Fibroblast of skin of abdomen (primary cell): ENCODE data around the gene ZNF474. TPM values are rescaled to one million over a fixed set of nuclear protein-coding genes. Genes with fewer than 3 reads are reported as not detected.
"Not testable (repeated sequence)": the region's sequence is repeated elsewhere in the genome, so short reads cannot be mapped to it uniquely, and the experiment has no call there.

Experiments used
- DNase-seq: peaks from one replicate; pipeline ENCODE4 v3.0.0-alpha.2; 2013
- polyA plus RNA-seq, 2 experiments: library from polyadenylated mRNA; unstranded; fragments of 120-200 nt; gene quantifications; one replicate each; pipeline ENCODE4 v1.2.1, GENCODE V29; 2013; ENCODE audit not compliant: insufficient read length in 2 of 2

ZNF474 gene
- polyA plus RNA-seq (2013, experiment 1 of 2; ENCODE audit: insufficient read length): 0.72 TPM
- polyA plus RNA-seq (2013, experiment 2 of 2; ENCODE audit: insufficient read length): 0.61 TPM

DNA sequence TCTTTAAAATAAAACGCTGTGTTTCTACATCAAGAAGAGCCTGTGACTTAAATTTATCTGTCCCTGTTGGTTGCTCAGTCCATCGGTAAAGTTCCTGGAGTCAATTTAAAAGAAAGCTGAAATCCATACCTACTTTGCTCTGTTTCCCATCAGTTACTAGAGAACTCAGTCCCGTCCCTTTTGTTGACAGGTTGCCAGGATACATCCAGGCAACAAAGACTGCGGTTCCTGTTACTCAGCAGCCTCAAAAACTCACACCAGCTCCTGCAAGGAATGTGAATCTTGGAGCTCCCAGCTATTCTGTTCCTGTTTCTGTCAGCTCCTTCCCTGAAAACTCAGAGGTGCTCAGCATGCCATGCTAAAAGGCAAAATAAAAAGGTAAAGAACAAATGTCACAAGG is at the start of gene ZNF474:
Gene ZNF474 (plus strand): TSS at position 241 of the 400 bp plus-strand sequence. CDS start 22,445 bp downstream, outside the sequence.
- peak; percentile 98 for DNase-seq

- DNase-seq: no peak
Measured at GRCh38 chr5:122081541-122081940, 47.8 kb upstream of the ZNF474 start.

DNA sequence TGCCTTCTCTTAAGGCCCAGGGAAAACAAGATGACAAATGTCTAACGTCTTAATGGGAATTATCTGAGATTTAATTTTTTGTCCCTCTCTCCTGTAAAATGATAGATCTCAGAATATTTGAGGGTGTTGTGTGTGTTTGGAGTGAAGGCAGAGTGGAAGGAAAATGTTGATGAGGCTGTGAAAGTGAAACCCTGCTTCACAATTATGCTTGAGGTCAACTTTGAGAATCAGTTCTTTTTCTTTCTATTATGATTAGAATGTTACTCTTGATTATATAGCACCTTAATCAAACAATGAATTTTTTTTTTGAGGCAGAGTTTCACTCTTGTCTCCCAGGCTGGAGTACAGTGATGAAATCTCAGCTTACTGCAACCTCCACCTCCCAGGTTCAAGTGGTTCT is 45.8 kb upstream of the ZNF474 start:
- DNase-seq: no peak

DNA sequence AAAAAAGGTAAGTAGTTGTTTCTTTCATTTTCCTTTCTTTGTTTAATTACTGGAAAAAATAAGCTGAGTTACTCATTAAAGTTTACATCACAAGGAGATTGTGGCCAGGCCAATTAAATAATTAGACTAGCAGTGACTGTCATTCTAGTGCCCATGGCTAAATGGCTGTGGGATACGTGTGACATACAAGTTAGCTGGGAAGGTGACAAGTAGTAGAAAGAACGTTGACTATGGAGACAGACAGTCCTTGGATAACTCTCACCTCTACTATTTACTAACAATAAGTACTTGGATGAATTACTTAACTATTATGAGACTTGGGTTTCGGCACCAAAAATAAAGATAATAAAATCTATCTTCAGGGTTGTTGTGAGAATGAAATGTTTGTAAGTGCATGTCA is 44.3 kb upstream of the ZNF474 start:
- DNase-seq: no peak

DNA sequence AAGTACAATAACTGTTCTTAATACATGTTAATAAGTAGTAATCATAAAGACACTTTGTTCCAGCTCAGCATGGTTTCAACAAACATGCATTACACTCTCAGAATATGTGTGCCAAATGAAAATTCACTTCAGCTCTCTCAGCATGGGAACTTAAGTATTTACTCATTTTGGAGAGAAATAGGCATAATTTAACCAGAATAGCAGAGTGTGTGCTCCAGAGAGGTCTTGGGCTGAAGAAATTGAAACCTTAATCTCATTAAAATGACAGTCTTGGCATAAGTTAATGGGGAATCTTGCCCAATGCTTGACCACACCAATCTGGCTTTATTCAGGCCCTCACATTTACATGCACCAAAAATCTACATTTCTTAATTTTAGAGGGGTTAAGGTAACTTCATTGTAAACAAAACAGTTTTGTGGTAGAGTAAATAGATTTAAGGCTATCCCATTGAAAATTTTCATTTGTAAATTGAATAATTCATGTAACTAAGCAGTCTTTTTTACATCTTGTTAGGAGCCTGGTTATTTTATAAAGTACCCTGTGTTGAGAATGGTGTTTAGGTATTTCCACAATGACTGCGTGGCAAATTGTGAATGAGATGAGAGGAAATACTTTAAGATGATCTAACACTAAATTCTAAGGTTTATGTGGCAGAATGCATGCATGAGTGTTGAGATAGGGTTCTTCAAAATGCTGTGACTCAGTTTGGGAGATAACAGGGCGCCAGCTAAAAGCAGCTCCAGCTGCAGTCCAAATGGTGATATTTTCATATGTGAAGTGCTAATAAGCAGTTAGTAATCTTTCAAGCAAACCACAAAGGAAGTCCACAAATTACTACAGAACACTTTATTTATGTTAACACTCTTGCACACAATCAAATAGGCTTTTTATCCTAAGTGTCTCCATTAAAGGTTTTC is 40.0 kb upstream of the ZNF474 start:
- peak; percentile 93 for DNase-seq

DNA sequence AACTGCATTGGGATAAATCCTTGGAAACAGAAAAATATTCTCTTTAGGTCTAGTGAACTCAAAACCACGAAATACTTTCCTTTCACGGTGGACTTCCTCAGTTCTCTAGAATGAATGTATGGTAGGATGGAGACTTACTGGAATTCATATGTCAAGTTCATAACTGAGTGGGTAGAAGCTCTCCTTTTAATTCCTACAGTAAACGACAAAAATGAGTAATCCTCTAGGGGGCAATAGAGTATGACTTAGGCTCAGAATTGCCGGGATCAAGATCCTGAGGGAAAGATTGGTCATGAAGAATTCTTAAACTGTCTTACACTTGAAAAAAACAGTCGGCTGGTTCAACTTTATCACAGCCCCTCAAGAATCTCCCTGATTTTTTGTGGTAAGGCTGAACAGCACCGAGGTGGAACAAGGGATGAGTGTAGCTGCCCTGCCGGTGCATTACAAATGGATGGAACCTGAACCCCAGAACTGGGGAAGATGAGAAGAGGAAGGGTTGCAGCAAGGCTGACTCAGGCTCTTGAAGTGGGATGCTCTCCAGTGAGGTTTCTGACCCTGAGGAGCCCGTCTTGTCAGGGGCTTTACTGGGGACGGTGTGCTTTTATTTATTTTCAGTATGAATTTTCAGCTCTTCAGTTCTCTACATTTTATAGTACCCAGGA is 37.3 kb upstream of the ZNF474 start:
- peak; percentile 92 for DNase-seq

GRCh38 chr5:122093415-122094180 is 35.7 kb upstream of the ZNF474 start:
- peak; percentile 94 for DNase-seq

DNA sequence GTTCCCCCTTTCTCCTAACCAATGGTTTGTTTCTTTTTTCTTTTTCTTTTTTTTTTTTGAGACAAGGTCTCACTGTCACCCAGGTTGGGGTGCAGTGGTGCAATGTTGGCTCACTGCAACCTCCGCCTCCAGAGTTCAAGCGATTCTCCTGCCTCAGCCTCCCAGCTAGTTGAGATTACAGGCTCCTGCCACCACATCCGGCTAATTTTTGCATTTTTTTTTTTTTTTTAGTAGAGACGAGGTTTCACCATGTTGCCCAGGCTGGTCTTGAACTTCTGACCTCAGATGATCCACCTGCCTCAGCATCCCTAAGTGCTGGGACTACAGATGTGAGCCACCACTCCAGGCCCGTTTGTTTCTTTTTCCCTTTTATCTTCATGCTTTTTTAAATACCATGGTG is 35.1 kb upstream of the ZNF474 start:
- not testable (repeated sequence) for DNase-seq

GRCh38 chr5:122095158-122095557 is 34.2 kb upstream of the ZNF474 start:
- no peak for DNase-seq

DNA sequence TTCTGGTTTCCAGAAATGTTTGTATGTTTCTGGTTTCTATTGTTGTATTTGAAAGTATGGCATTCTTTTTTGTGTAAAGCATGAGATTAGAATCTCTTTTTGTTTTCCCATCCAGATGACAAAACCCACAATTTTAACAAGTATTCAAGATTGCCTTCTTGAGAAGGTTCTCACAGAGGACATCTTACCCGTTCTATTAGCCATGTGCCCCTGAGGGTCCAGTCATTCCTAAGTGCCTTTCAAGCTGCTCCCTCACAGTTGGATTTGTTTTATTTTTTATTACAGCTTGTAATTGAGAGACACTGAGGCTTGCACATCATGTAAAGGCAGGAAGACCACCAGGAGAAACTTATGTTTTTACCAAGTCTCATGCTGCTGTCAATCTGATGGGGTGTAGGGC is 32.0 kb upstream of the ZNF474 start:
- DNase-seq: no peak

DNA sequence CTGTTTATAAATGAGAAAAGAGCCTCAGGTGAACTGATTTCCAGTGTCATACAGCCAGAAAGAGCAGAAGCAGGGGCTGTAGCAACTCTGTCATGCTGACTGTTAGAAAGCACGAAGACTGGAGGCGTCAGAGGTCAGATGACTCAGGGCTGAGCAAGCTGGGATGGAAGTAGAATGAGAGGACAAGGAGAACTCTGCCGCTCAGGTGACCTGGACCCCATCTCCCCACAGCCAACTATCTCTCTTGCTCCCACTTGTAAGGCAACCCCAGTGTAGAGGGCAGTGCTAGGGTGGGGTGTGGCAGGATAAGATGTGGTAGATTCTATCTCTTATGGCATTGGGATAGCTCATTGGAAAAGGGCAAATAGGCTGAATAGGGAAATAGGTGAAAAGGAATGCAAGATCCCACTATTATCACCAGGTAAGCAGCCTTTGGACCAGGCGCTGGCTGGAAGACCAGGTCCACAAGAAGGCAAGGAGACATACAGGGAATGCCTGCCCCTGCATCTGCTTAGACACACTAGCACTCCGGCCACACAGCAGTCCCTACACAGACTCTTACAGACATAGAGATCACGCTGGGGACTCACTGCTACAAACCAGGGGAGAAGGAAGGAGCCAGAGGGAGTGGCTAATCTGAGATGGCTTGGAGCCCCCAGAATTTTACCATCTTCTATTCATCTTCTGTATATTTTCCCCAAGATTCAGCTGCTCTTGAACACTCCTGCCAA is 30.1 kb upstream of the ZNF474 start:
- DNase-seq: peak; percentile 68

GRCh38 chr5:122101636-122102285 is 27.6 kb upstream of the ZNF474 start:
- peak; percentile 72 for DNase-seq

DNA sequence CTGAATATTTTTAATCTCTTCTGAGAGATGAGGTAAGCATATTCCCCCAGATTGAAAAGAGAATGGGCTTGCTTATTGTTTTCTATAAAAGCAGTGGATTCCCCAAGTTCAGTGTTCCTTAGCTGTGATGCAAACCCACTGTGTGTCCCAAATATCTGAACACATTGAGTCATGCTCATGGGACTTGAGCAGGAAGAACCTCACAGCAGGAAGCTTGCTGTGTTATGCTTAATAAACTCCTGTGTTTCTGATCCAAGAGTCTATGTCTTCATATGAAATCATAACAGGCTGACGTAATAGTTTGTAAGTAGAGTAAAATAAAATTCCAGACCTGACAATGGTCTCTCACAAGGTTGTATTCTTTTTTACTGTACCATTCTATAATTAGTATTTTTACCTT is 26.5 kb upstream of the ZNF474 start:
- DNase-seq: peak; percentile 68

- no peak for DNase-seq
Measured at GRCh38 chr5:122105909-122106308, 23.4 kb upstream of the ZNF474 start.

GRCh38 chr5:122107016-122107415 is 22.3 kb upstream of the ZNF474 start:
- DNase-seq: no peak

GRCh38 chr5:122110987-122111386 is 18.4 kb upstream of the ZNF474 start:
- DNase-seq: no peak

DNA sequence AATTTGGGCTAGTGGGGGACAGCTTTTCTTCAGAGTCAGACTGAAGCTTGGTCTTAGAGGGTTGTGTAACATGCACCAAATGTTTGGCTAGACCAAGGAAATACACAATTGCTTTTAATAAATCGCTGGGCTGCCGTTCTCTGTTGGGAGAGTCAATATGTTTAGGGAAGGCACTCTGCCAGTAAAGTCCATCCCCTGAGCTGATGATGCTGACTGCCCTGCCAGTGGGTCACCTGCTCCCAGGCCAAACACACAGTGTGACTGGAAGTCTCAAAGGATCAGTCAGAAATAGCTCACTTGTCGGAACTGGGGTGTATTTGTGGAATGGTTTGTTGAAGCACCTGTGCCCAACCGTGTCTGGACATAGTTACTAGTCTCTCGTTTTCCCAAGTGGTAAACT is 17.9 kb upstream of the ZNF474 start:
- no peak for DNase-seq

DNA sequence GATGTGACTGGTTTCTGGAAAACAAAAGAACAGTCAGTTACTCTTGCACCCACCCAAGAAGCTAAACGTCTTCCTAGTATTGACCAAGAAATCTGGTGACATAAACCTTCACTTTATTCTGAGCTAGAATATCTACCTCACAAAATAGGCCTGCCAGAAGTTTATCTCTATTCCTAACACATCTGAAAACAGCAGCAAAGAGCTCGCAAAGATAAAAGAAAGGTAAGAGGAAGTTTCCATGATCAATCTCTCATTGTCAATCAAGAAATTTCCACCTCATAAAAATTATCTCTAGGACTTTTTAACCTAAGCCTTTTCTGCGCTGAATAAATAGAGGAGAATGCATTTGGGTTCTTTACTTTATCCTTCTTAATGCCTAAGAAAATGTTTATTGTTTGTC is 17.3 kb upstream of the ZNF474 start:
- DNase-seq: no peak

GRCh38 chr5:122112733-122113558 is 16.4 kb upstream of the ZNF474 start:
- no peak for DNase-seq

- DNase-seq: no peak
Measured at GRCh38 chr5:122114501-122114900, 14.8 kb upstream of the ZNF474 start.
